ENCODE data around the gene EGFL7.
A peak's percentile ranks its signal among the peaks of the same experiment; 100 is the strongest.

Gene EGFL7

DNA sequence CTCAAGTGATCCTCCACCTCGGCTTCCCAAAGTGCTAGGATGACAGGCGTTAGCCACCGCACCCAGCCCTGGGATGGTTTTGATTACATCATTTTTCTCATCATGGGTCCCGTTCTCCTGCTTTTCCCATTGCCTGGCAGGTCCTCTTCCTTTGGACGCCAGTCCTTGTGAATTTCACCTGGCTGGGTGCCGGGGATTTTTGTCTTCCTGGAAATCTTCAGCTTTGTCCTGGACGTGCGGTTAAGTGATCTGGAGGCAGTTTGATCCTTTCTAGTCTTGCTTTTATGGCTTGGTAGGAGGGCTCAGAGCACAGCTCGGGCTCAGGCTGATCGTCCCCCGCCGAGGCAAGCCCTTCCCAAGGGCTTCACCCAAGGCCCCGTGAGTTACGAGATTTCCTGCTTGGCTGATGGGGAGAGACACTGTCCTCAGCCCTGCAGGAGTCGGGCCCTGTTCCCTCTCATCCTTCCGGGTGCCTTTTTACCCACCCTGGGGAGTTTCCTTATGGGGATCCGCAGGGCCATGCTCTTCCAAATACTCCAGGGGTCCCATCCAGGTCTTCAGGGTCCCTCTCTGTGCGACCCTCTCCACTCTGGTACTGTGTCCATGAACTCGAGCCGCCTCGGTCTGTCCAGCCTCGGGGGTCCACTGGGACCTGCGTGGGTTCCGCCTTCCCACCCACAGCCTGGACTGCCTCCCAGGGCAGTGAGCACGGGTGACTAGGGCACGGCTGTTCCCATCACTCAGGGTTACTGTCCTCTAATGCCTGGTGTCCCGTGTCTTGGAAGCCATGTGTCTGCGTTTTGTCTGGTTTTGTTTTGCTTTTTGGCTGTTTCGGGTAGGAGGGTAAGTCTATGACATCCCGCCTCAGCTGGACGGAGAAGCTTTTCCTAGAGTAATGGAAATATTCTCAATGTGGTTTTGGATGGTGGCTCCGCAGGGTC is 22.3 kb upstream of the EGFL7 start:
- Histone ChIP-seq H3K36me3 (ENCODE audit: control insufficient read depth, insufficient read depth, low read length) (no peaks in the 10 kb centered on the region), H3K4me3 (ENCODE audit: low read length) (no peak overlapping the region), H3K4me1 (ENCODE audit: control insufficient read depth, insufficient read depth, low read length) (peaks cover 18% of the 10 kb centered on the region), H3K9ac (ENCODE audit: low read length) (no peak overlapping the region), H3K9me3 (ENCODE audit: control insufficient read depth, low read length) (no peaks in the 10 kb centered on the region), H3K27me3 (ENCODE audit: control insufficient read depth, insufficient read depth, low read length) (peaks cover 34% of the 10 kb centered on the region)

DNA sequence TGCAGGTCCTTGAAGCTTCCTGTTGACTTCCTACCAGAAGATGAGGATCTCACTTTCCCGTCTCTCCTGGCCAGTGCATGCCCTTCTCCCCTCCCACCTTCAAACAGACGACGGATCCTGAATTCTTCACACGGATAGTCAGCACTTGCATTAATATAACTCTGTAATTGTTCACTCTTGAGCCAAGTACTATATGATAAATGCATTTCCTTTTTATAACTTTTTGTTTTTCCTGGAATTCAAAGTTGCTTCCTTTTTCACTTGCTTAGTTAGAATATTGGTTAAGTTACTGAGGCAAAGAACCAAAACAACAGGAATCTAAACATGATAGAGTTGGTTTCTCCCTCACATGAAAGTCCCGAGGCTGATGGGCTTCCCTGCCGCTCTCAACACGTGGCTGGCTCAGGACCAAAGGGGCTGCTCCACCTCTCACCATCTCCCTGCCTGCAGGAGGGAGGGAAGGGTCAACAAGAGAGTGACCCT is 20.2 kb upstream of the EGFL7 start:
- H3K9me3 ChIP-seq (ENCODE audit: control insufficient read depth, low read length) = no peaks in the 10 kb centered on the region
- no peaks in the 10 kb centered on the region for H3K36me3 ChIP-seq (ENCODE audit: control insufficient read depth, insufficient read depth, low read length)
- peaks cover 32% of the 10 kb centered on the region for H3K4me1 ChIP-seq (ENCODE audit: control insufficient read depth, insufficient read depth, low read length)
- peaks cover 41% of the 10 kb centered on the region for H3K27me3 ChIP-seq (ENCODE audit: control insufficient read depth, insufficient read depth, low read length)
- H3K4me3 ChIP-seq (ENCODE audit: low read length) = no peak overlapping the region
- H3K9ac ChIP-seq (ENCODE audit: low read length) = no peak overlapping the region

DNA sequence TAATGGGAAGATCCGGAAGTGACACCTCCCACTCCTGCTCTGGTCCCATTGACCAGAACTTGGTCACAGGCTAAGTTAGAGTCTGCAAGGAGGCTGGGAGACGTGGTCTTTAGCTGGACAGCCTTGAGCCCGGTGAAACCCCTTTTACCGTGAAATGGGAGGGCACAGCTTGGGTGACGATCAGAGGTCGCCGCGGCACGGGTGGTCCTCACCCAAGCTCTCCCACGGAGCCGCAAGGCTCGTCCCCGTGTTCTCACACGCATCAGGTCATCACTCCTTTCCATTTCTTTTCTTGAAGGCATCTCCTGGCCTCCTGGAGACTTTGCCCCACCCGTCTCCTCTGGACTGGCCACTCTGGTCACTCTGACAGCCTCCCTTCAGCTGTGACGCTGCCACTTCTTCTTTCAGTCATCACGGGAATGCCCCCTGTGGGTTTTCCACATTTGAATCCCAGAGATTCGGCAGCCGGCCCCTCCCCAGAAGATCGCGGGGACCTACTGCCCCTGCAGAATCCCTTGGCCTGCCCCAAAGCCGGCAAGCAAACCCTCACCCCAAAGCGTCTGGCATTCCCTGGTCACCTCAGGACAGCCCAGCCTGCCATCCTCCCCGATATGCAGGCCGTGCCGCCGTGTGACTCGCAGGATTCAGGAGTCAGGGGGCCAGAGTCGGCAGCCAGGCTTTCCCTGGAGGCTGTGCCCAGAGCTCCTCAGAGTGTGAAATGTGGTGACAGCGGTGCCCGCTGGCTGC is 18.9 kb upstream of the EGFL7 start:
- no peak overlapping the region for H3K9ac ChIP-seq (ENCODE audit: low read length)
- no peak overlapping the region for H3K4me3 ChIP-seq (ENCODE audit: low read length)
- H3K27me3 ChIP-seq (ENCODE audit: control insufficient read depth, insufficient read depth, low read length) = peaks cover 41% of the 10 kb centered on the region

DNA sequence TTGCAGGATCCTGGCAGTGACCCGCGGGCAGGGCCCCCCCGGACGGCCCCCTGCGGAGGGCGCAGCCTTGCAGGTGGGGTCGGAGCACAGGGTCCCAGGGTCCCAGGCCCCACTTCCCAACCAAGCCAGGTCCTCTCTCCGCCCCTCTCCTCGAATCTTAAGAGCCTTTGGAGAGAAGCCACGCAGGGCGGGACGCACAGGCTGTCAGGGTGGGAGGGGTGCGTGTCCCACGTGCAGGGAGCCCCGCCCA is 18.4 kb upstream of the EGFL7 start:
- Histone ChIP-seq H3K4me1 (ENCODE audit: control insufficient read depth, insufficient read depth, low read length) (peaks cover 32% of the 10 kb centered on the region), H3K36me3 (ENCODE audit: control insufficient read depth, insufficient read depth, low read length) (no peaks in the 10 kb centered on the region), H3K4me3 (ENCODE audit: low read length) (no peak overlapping the region), H3K27me3 (ENCODE audit: control insufficient read depth, insufficient read depth, low read length) (peaks cover 41% of the 10 kb centered on the region), H3K9me3 (ENCODE audit: control insufficient read depth, low read length) (no peaks in the 10 kb centered on the region), H3K9ac (ENCODE audit: low read length) (no peak overlapping the region)

More for the DNA sequence above, 18.9 kb upstream of the EGFL7 start:
- Histone ChIP-seq H3K9me3 (ENCODE audit: control insufficient read depth, low read length) (no peaks in the 10 kb centered on the region), H3K4me1 (ENCODE audit: control insufficient read depth, insufficient read depth, low read length) (peaks cover 32% of the 10 kb centered on the region), H3K36me3 (ENCODE audit: control insufficient read depth, insufficient read depth, low read length) (no peaks in the 10 kb centered on the region)

DNA sequence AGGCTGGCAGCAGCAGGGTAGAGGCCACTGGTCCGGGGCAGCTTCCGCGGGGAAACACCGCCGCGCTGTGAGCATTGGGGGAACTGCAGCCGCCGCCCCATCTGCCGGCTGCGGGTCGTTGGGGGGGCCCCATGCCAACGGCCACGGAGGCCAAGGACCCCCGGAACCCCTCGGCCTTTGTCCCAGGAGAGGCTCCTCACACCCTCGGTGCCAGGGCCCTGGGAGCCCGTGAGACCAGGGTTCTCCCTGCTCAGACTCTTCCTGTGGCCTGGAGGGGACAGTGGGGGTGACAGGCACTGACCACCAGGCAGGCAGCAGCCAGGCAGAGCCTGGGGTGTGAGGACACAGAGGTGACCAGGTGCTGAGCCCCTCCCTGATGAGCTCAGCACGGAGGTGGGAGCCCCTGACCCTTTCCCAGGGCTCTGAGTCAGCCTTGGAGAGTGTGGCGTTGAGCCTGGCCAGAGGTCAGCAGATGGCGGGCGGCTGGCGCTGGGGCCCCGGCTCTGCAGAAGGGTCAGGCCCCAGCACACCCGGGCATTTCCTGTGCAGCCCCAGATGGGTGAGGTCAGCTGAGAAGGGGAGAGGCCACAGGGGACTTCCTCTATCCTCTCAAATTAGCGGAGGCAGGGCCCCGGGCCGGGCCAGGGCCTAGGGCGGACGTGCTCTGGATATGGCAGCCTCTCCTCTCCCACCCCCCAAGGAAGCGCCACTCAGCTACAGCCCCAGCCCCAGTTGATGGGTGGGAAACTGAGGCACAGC is 17.9 kb upstream of the EGFL7 start:
- Histone ChIP-seq H3K4me1 (ENCODE audit: control insufficient read depth, insufficient read depth, low read length) (peaks cover 32% of the 10 kb centered on the region), H3K9ac (ENCODE audit: low read length) (peak overlapping the region; percentile 15), H3K4me3 (ENCODE audit: low read length) (no peak overlapping the region), H3K36me3 (ENCODE audit: control insufficient read depth, insufficient read depth, low read length) (no peaks in the 10 kb centered on the region), H3K9me3 (ENCODE audit: control insufficient read depth, low read length) (no peaks in the 10 kb centered on the region), H3K27me3 (ENCODE audit: control insufficient read depth, insufficient read depth, low read length) (peaks cover 41% of the 10 kb centered on the region)

DNA sequence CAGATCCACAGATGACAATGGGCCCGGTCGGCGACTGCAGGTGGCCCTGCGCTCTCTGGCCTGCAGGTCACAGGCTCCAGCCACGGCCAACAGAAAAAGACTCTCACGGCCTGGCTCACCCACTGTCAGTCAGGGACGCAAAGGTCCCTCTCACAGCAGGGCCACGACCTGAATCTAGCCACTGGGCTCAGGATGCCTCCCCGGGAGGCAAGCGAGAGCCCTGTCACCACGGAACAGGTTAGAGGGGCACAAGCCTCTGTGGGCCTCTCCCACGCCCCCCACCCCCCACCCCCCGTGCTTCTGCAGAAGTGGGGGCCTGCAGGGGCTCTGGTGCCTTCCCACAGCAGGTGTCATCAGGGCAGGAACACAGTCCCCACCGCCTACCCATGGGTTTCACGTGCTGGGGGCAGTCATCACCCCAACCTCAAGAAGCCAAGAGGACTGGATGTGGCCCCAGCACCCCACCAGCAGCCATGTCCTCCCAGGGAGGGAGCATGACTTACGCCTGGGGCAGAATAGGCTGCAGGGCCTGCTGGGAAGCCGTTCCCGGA is 17.3 kb upstream of the EGFL7 start:
- peak overlapping the region; percentile 15 for H3K9ac ChIP-seq (ENCODE audit: low read length)
- H3K9me3 ChIP-seq (ENCODE audit: control insufficient read depth, low read length) = no peaks in the 10 kb centered on the region
- H3K27me3 ChIP-seq (ENCODE audit: control insufficient read depth, insufficient read depth, low read length) = peaks cover 36% of the 10 kb centered on the region
- H3K4me3 ChIP-seq (ENCODE audit: low read length) = no peak overlapping the region
- H3K4me1 ChIP-seq (ENCODE audit: control insufficient read depth, insufficient read depth, low read length) = peaks cover 32% of the 10 kb centered on the region
- no peaks in the 10 kb centered on the region for H3K36me3 ChIP-seq (ENCODE audit: control insufficient read depth, insufficient read depth, low read length)

DNA sequence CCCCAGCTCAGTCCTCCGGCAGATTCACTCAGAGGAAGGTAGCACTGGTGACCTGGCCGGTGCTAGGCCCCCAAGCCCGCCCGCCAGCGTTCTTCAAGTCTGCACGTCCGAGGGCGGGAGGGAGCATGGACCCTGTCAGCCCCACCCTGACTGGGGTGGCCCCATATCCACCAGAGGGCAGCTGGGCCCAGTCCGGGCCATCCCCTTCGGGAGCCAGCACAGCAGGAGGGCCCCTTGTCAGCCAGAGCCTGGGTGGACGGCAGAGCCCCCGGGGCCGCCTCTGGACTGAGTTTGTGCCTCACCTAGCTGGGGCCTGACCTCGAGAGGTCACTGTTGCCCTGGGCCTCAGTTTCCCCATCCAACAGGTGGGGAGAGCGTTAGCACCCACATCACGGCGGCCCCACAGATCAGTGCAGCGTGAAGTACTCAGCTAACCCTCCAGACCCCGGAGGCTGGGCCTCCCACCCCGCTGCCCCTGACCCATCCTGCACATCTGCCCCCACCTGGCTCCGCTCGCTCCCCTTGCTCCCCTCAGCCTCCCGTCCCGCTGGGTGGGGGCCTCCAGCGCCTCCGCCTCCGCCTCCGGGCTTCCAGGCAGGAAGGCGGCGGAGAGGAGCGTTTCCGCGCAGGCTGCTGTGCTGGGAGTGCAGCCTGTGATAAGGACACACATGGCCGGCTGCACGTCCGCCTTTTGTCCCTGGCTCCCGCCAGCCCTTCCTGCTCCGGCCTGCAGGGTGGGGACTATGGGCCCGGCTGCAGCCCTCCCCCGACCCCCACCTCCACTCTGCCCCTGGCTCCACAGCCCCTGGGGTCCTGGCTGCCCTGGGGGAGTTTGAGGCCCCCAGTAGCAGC is 16.6 kb upstream of the EGFL7 start:
- Histone ChIP-seq H3K9ac (ENCODE audit: low read length) (no peak overlapping the region), H3K27me3 (ENCODE audit: control insufficient read depth, insufficient read depth, low read length) (peaks cover 30% of the 10 kb centered on the region), H3K36me3 (ENCODE audit: control insufficient read depth, insufficient read depth, low read length) (no peaks in the 10 kb centered on the region), H3K4me1 (ENCODE audit: control insufficient read depth, insufficient read depth, low read length) (peaks cover 32% of the 10 kb centered on the region), H3K4me3 (ENCODE audit: low read length) (no peak overlapping the region), H3K9me3 (ENCODE audit: control insufficient read depth, low read length) (no peaks in the 10 kb centered on the region)

DNA sequence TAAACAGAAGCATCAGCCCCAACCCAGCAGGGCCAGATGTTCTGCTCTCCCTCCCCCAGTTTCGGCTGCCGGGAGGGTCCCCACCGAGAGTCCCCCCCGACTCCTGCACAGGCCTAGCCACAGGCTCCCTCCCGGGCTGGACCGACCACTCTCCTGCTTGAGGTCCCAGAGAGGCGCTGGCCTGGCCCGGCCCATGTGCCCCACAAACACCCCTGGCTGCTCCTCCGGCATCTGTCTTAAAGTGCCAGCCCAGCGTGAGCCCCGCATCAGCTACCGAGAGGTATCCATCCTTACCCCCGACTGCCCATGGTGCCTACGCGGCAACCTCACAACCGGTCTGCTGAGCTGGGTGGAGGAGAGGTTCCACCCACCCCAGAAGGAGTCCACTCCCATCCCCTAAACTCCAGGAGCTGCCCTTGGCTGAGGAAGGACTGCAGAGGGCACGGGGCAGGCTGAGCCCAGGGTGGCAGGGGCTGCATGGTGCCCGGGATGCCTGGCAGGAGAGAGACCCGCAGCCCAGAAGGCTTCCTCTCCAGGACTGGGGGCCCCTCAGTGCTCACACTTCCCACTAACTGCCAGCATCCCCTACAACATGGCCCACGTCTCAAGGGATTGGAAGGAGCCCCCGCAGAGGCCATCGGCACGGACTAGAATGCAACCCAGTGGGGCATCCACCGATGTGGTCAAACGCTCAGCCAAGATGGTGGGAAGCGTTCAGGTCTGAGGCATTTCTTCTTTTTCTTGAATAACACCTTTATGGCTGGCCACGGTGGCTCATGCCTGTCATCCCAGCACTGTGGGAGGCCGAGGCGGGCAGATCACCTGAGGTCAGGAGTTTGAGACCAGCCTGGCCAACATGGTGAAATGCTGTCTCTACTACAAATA is 15.6 kb upstream of the EGFL7 start:
- no peak overlapping the region for H3K4me3 ChIP-seq (ENCODE audit: low read length)
- H3K36me3 ChIP-seq (ENCODE audit: control insufficient read depth, insufficient read depth, low read length) = no peaks in the 10 kb centered on the region
- H3K9ac ChIP-seq (ENCODE audit: low read length) = no peak overlapping the region
- peaks cover 30% of the 10 kb centered on the region for H3K27me3 ChIP-seq (ENCODE audit: control insufficient read depth, insufficient read depth, low read length)
- H3K4me1 ChIP-seq (ENCODE audit: control insufficient read depth, insufficient read depth, low read length) = peaks cover 32% of the 10 kb centered on the region
- no peaks in the 10 kb centered on the region for H3K9me3 ChIP-seq (ENCODE audit: control insufficient read depth, low read length)

DNA sequence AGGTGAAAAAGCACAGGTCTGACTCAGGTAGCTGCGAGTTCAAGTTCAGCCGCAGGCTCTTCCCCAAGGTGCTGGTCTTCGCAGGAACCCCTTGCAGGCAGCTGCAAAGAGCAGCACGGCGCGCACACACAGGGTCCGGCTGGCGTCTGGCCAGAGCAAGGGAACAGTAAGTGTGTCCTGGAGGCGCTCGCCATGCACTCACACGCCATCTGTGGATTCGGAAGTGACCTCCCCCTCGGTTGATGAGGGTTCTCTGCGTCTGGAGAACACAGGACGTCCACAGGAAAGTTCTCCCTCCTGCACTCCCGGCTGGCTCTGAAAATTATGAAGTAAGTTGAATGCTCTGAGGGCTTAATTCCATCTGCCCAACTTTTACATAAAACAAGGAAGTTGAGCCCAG is 14.0 kb upstream of the EGFL7 start:
- no peaks in the 10 kb centered on the region for H3K9me3 ChIP-seq (ENCODE audit: control insufficient read depth, low read length)
- H3K4me3 ChIP-seq (ENCODE audit: low read length) = no peak overlapping the region

DNA sequence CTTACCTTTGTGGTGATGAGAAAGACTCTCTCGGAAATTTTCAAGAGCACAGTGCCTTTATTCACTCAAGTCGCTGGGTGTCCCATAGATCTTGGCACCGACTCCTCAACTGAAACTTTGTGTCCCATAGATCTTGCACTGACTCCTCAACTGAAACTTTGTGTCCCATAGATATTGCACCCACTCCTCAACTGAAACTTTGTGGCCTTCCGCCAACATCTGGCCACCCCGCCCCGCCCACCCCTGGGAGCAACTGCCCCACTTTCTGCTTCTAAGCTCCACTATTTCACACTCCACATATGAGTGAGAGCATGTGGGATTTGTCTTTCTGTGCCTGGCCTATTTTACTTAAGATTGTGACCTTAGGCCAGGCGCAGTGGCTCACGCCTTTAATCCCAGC is 12.7 kb upstream of the EGFL7 start:
- H3K36me3 ChIP-seq (ENCODE audit: control insufficient read depth, insufficient read depth, low read length) = no peaks in the 10 kb centered on the region
- H3K9ac ChIP-seq (ENCODE audit: low read length) = no peak overlapping the region
- no peaks in the 10 kb centered on the region for H3K9me3 ChIP-seq (ENCODE audit: control insufficient read depth, low read length)
- peaks cover 12% of the 10 kb centered on the region for H3K27me3 ChIP-seq (ENCODE audit: control insufficient read depth, insufficient read depth, low read length)
- peaks cover 18% of the 10 kb centered on the region for H3K4me1 ChIP-seq (ENCODE audit: control insufficient read depth, insufficient read depth, low read length)
- H3K4me3 ChIP-seq (ENCODE audit: low read length) = no peak overlapping the region

More for the DNA sequence above, 14.0 kb upstream of the EGFL7 start:
- peaks cover 21% of the 10 kb centered on the region for H3K27me3 ChIP-seq (ENCODE audit: control insufficient read depth, insufficient read depth, low read length)
- H3K9ac ChIP-seq (ENCODE audit: low read length) = no peak overlapping the region
- no peaks in the 10 kb centered on the region for H3K36me3 ChIP-seq (ENCODE audit: control insufficient read depth, insufficient read depth, low read length)
- peaks cover 30% of the 10 kb centered on the region for H3K4me1 ChIP-seq (ENCODE audit: control insufficient read depth, insufficient read depth, low read length)

Measured in mucosa of stomach (tissue), 1 donor.